Muscle layer of duodenum (tissue), 2 donors: ENCODE results near the gene ZNF397.
"Not testable (repeated sequence)": the region's sequence is repeated elsewhere in the genome, so short reads cannot be mapped to it uniquely, and the experiment has no call there.

ENCODE experiments used
- H3K27ac ChIP-seq: one replicate; pipeline ENCODE4 v1.7.0; 2013; ENCODE audit warnings: mild to moderate bottlenecking, low read length
- H3K27me3 ChIP-seq: one replicate; pipeline ENCODE4 v1.7.0; 2013; ENCODE audit warnings: low read depth, mild to moderate bottlenecking, control low read depth, low read length
- H3K36me3 ChIP-seq, 2 donors: one replicate each; pipeline ENCODE4 v1.7.0; 2013; ENCODE audit warnings: low read length in 2 of 2, control low read depth in 1 of 2, mild to moderate bottlenecking in 1 of 2; ENCODE audit not compliant: insufficient read depth in 2 of 2, control insufficient read depth in 1 of 2
- H3K4me1 ChIP-seq, 2 donors: one replicate each; pipeline ENCODE4 v1.7.0; 2013; ENCODE audit warnings: low read length in 2 of 2, mild to moderate bottlenecking in 2 of 2, control low read depth in 1 of 2, moderate library complexity in 1 of 2; ENCODE audit not compliant: insufficient read depth in 2 of 2, control insufficient read depth in 1 of 2
- H3K4me3 ChIP-seq, 2 donors: one replicate each; pipeline ENCODE4 v1.7.0; 2013; ENCODE audit warnings: low read length in 2 of 2, low read depth in 1 of 2, mild to moderate bottlenecking in 1 of 2
- H3K9me3 ChIP-seq, 2 donors: one replicate each; pipeline ENCODE4 v1.7.0; 2013; ENCODE audit warnings: low read length in 2 of 2, control low read depth in 1 of 2, mild to moderate bottlenecking in 1 of 2; ENCODE audit not compliant: control insufficient read depth in 1 of 2
- donor health status: healthy.

ZNF397 gene

DNA sequence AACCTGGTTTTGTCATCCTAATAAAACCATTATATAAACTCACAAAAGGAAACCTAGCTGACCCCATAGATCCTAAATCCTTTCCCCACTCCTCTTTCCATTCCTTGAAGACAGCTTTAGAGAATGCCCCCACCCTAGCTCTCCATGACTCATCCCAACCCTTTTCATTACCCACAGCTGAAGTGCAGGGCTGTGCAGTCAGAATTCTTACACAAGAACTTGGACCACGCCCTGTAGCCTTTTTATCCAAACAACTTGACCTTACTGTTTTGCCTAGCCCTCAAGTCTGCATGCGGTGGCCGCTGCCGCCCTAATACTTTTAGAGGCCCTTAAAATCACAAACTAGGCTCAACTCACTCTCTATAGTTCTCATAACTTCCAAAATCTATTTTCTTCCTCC is 21.5 kb upstream of the ZNF397 start:
- not testable (repeated sequence) for H3K4me1 ChIP-seq, H3K27me3 ChIP-seq, H3K27ac ChIP-seq, H3K36me3 ChIP-seq, H3K4me3 ChIP-seq, H3K9me3 ChIP-seq

- no peak overlapping the region for H3K27ac ChIP-seq
- no peaks in the 10 kb centered on the region for H3K9me3 ChIP-seq
- H3K36me3 ChIP-seq = no peaks in the 10 kb centered on the region
- no peaks in the 10 kb centered on the region for H3K4me1 ChIP-seq
- no peak overlapping the region for H3K4me3 ChIP-seq
- H3K27me3 ChIP-seq = no peaks in the 10 kb centered on the region
Observed at GRCh38 chr18:35220424-35220823, 20.4 kb upstream of the ZNF397 start.

- no peaks in the 10 kb centered on the region for H3K27me3 ChIP-seq
- no peaks in the 10 kb centered on the region for H3K9me3 ChIP-seq
- no peak overlapping the region for H3K27ac ChIP-seq
- no peak overlapping the region for H3K4me3 ChIP-seq
- no peaks in the 10 kb centered on the region for H3K36me3 ChIP-seq
- no peaks in the 10 kb centered on the region for H3K4me1 ChIP-seq
Observed at GRCh38 chr18:35223797-35224196, 17.0 kb upstream of the ZNF397 start.

- no peaks in the 10 kb centered on the region for H3K9me3 ChIP-seq
- H3K4me3 ChIP-seq = no peak overlapping the region
- H3K27me3 ChIP-seq = no peaks in the 10 kb centered on the region
- no peaks in the 10 kb centered on the region for H3K4me1 ChIP-seq
- H3K27ac ChIP-seq = no peak overlapping the region
- no peaks in the 10 kb centered on the region for H3K36me3 ChIP-seq
Observed at GRCh38 chr18:35227254-35227653, 13.6 kb upstream of the ZNF397 start.

GRCh38 chr18:35231052-35231451 is 9.8 kb upstream of the ZNF397 start:
- H3K27me3 ChIP-seq = no peaks in the 10 kb centered on the region
- no peak overlapping the region for H3K27ac ChIP-seq
- no peaks in the 10 kb centered on the region for H3K36me3 ChIP-seq
- H3K4me3 ChIP-seq = peak overlapping the region in 1 of 2 donors; percentile 41
- H3K4me1 ChIP-seq = no peaks in the 10 kb centered on the region
- no peaks in the 10 kb centered on the region for H3K9me3 ChIP-seq

GRCh38 chr18:35236571-35237363 is 4.1 kb upstream of the ZNF397 start:
- Histone ChIP-seq H3K27me3 (no peaks in the 10 kb centered on the region), H3K4me3 (no peak overlapping the region), H3K9me3 (no peaks in the 10 kb centered on the region), H3K36me3 (no peaks in the 10 kb centered on the region), H3K27ac (no peak overlapping the region), H3K4me1 (peaks cover 0 to under 1% of the 10 kb centered on the region in 2 donors)

DNA sequence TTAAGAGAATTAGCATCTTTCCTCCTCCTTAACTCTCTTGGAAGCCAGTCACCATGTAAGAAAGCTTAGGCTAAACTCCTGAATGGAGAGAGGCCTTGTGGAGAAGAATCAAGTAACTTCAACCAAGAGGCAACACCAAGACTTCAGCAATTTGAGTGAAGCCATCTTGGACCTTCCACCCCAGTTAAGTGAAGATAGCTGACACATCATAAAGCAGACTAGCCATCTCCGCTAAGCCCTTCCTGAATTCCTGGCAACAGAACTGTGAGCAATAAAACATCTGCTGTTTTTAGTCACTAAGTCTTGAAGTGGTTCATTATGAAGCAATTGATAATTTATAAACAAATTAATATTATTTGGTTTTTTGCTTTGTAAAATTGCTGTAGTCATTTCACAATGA is 1.5 kb upstream of the ZNF397 start:
- Histone ChIP-seq H3K36me3 (peaks cover 17 to 19% of the 10 kb centered on the region in 2 donors), H3K4me1 (peaks cover 0 to 9% of the 10 kb centered on the region in 2 donors), H3K4me3 (no peak overlapping the region), H3K27me3 (no peaks in the 10 kb centered on the region), H3K9me3 (no peaks in the 10 kb centered on the region), H3K27ac (no peak overlapping the region)

DNA sequence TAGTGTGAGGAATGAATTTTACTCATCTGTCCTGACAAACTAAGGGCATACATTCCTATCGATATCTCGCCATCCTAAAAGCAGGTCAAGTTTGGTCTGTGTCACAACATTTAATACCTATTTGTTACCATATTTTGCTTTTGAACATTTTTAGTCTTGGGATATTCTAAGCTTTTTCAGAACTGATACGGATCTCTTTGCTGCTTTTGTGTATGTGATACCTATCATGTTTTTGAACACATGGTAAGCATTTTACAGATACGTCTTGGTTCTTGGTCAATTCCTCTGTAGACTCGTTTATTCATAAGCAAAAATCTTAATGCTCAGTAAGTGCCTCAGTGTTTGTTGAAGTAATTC is 592 bp downstream of the ZNF397 start:
- Histone ChIP-seq H3K36me3 (peaks cover 35 to 39% of the 10 kb centered on the region in 2 donors), H3K27me3 (no peaks in the 10 kb centered on the region), H3K4me3 (peak overlapping the region; percentile 66 to 67), H3K27ac (peak overlapping the region; percentile 95), H3K9me3 (no peaks in the 10 kb centered on the region), H3K4me1 (peaks cover 0 to 9% of the 10 kb centered on the region in 2 donors)

GRCh38 chr18:35242426-35242825 is 1.6 kb downstream of the ZNF397 start:
- H3K27me3 ChIP-seq = no peaks in the 10 kb centered on the region
- H3K4me3 ChIP-seq = no peak overlapping the region
- peaks cover 42 to 49% of the 10 kb centered on the region in 2 donors for H3K36me3 ChIP-seq
- peaks cover 0 to 9% of the 10 kb centered on the region in 2 donors for H3K4me1 ChIP-seq
- H3K27ac ChIP-seq = peak overlapping the region; percentile 95
- no peaks in the 10 kb centered on the region for H3K9me3 ChIP-seq

- Histone ChIP-seq H3K27me3 (no peaks in the 10 kb centered on the region), H3K4me3 (no peak overlapping the region), H3K36me3 (peaks cover 55 to 66% of the 10 kb centered on the region in 2 donors), H3K4me1 (peaks cover 0 to 9% of the 10 kb centered on the region in 2 donors), H3K9me3 (no peaks in the 10 kb centered on the region), H3K27ac (no peak overlapping the region)
Observed at GRCh38 chr18:35244671-35245070, 3.8 kb downstream of the ZNF397 start.

- no peaks in the 10 kb centered on the region for H3K27me3 ChIP-seq
- no peaks in the 10 kb centered on the region for H3K9me3 ChIP-seq
- peaks cover 65 to 76% of the 10 kb centered on the region in 2 donors for H3K36me3 ChIP-seq
- no peak overlapping the region for H3K4me3 ChIP-seq
- peaks cover 0 to 9% of the 10 kb centered on the region in 2 donors for H3K4me1 ChIP-seq
- no peak overlapping the region for H3K27ac ChIP-seq
Observed at GRCh38 chr18:35245719-35246317, 5.0 kb downstream of the ZNF397 start.
